IPS-NIHi11 (cell line): ENCODE results near the gene ACIN1.
"Not testable (repeated sequence)": the region's sequence is repeated elsewhere in the genome, so short reads cannot be mapped to it uniquely, and the experiment has no call there.

ENCODE experiments used
- DNase-seq: peaks from one replicate; pipeline ENCODE4 v3.0.0; 2012; ENCODE audit warnings: mixed read lengths, low spot score

Gene ACIN1

GRCh38 chr14:23124337-23124954, 29.5 kb upstream of the ACIN1 start:
- no peak for DNase-seq

- DNase-seq = no peak
Measured at GRCh38 chr14:23123419-23123818, 28.5 kb upstream of the ACIN1 start.

GRCh38 chr14:23122086-23122485, 27.1 kb upstream of the ACIN1 start:
- DNase-seq = no peak

GRCh38 chr14:23121361-23121771, 26.4 kb upstream of the ACIN1 start:
- no peak for DNase-seq

- peak; percentile 94 for DNase-seq
Measured at GRCh38 chr14:23120541-23121251, 25.8 kb upstream of the ACIN1 start.

- no peak for DNase-seq
Measured at GRCh38 chr14:23119363-23120327, 24.7 kb upstream of the ACIN1 start.

GRCh38 chr14:23118506-23119362, 23.8 kb upstream of the ACIN1 start, which contains the start of gene CEBPE:
CEBPE (minus strand) TSS chr14:23119255; CDS start chr14:23119091, 164 bp downstream.
- DNase-seq = no peak

- no peak for DNase-seq
Measured at GRCh38 chr14:23117371-23118020, 22.6 kb upstream of the ACIN1 start.

- no peak for DNase-seq
Measured at GRCh38 chr14:23115918-23116317, 21.0 kb upstream of the ACIN1 start.

GRCh38 chr14:23115039-23115731, 20.2 kb upstream of the ACIN1 start:
- no peak for DNase-seq

GRCh38 chr14:23114669-23115038, 19.7 kb upstream of the ACIN1 start:
- DNase-seq = no peak

GRCh38 chr14:23114120-23114458, 19.2 kb upstream of the ACIN1 start:
- DNase-seq = no peak

GRCh38 chr14:23113431-23114119, 18.6 kb upstream of the ACIN1 start:
- no peak for DNase-seq

- DNase-seq = no peak
Measured at GRCh38 chr14:23112359-23113178, 17.6 kb upstream of the ACIN1 start.

GRCh38 chr14:23110579-23111365, 15.8 kb upstream of the ACIN1 start:
- no peak for DNase-seq

GRCh38 chr14:23109769-23110168, 14.8 kb upstream of the ACIN1 start:
- no peak for DNase-seq

- DNase-seq = not testable (repeated sequence)
Measured at GRCh38 chr14:23108169-23108568, 13.2 kb upstream of the ACIN1 start.

GRCh38 chr14:23107620-23108019, 12.7 kb upstream of the ACIN1 start:
- not testable (repeated sequence) for DNase-seq

- no peak for DNase-seq
Measured at GRCh38 chr14:23106747-23107045, 11.8 kb upstream of the ACIN1 start.
